BE2C (cell line): ENCODE results near the gene NLGN1.
A peak's percentile ranks its signal among the peaks of the same experiment; 100 is the strongest.

Source experiments
- DNase-seq: peaks from one replicate; pipeline ENCODE4 v3.0.0-alpha.2; 2020
- H3K27me3 ChIP-seq: fragments of 250-450 bp; sonication (Bioruptor Pico); 2 replicates; pipeline ENCODE4 v1.5.1; 2020; ENCODE audit warnings: mild to moderate bottlenecking
- H3K36me3 ChIP-seq: fragments of 250-450 bp; sonication (Bioruptor Pico); 2 replicates; pipeline ENCODE4 v1.5.1; 2020; ENCODE audit warnings: mild to moderate bottlenecking
- H3K4me1 ChIP-seq: fragments of 250-450 bp; sonication (Bioruptor Pico); 2 replicates; pipeline ENCODE4 v1.5.1; 2020
- H3K4me3 ChIP-seq: 2 replicates; pipeline ENCODE4 v1.5.1; 2011; ENCODE audit warnings: low read depth, low read length
- H3K9me3 ChIP-seq: fragments of 250-450 bp; sonication (Bioruptor Pico); 2 replicates; pipeline ENCODE4 v1.5.1; 2020
- CTCF ChIP-seq: IDR thresholded peaks from 2 replicates; pipeline ENCODE4 v1.5.1; 2012; ENCODE audit warnings: mild to moderate bottlenecking, low read depth, low read length

Gene NLGN1

DNA sequence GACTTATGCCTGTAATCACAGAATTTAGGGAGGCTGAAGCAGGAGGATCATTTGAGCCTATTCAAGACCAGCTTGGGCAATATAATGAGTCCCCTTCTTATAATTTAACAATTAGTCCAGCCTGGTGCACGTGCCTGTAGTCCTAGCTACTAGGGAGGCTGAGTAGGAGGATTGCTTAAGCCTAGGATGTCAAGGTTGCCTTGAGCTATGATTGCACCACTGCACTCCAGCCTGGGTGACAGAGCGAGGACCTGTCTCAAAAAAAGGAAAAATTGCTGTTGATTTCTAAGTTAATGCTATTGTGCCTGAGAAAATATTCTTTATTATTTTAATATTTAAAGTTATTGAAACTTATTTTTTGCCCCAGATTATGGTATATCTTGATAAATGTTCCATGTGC lies 159.0 kb downstream of the NLGN1 start:
- no peaks in the 10 kb centered on the region for H3K4me1 ChIP-seq
- no peak for DNase-seq
- H3K9me3 ChIP-seq, result no peaks in the 10 kb centered on the region
- H3K27me3 ChIP-seq, result no peaks in the 10 kb centered on the region
- H3K36me3 ChIP-seq, result no peaks in the 10 kb centered on the region
- no peak for TF ChIP-seq CTCF
- H3K4me3 ChIP-seq, result no peak overlapping the region

- Histone ChIP-seq H3K36me3 (no peaks in the 10 kb centered on the region), H3K9me3 (no peaks in the 10 kb centered on the region), H3K27me3 (no peaks in the 10 kb centered on the region), H3K4me1 (no peaks in the 10 kb centered on the region), H3K4me3 (no peak overlapping the region)
- no peak for TF ChIP-seq CTCF
- no peak for DNase-seq
Measured at GRCh38 chr3:173567997-173568396, 170.5 kb downstream of the NLGN1 start.

- no peak for TF ChIP-seq CTCF
- no peaks in the 10 kb centered on the region for H3K36me3 ChIP-seq
- H3K27me3 ChIP-seq, result no peaks in the 10 kb centered on the region
- no peaks in the 10 kb centered on the region for H3K4me1 ChIP-seq
- DNase-seq, result no peak
- H3K4me3 ChIP-seq, result no peak overlapping the region
- no peaks in the 10 kb centered on the region for H3K9me3 ChIP-seq
Measured at GRCh38 chr3:173568623-173569022, 171.1 kb downstream of the NLGN1 start.

- Histone ChIP-seq H3K4me1 (no peaks in the 10 kb centered on the region), H3K4me3 (no peak overlapping the region), H3K36me3 (no peaks in the 10 kb centered on the region), H3K27me3 (peaks cover 23% of the 10 kb centered on the region), H3K9me3 (no peaks in the 10 kb centered on the region)
- no peak for TF ChIP-seq CTCF
- no peak for DNase-seq
Measured at GRCh38 chr3:173583496-173583895, 186.0 kb downstream of the NLGN1 start.

- Histone ChIP-seq H3K4me1 (no peaks in the 10 kb centered on the region), H3K36me3 (no peaks in the 10 kb centered on the region), H3K9me3 (no peaks in the 10 kb centered on the region), H3K4me3 (peak overlapping the region; percentile 46), H3K27me3 (peaks cover 23% of the 10 kb centered on the region)
- peak; percentile 73 for TF ChIP-seq CTCF
- DNase-seq, result peak; percentile 16
Measured at GRCh38 chr3:173584093-173584837, 186.7 kb downstream of the NLGN1 start.
